Mesothelial cell of epicardium (in vitro differentiated cells): ENCODE results near the gene ADGRD1. TPM values are rescaled to one million over a fixed set of nuclear protein-coding genes. Genes with fewer than 3 reads are reported as not detected.

Source experiments
- DNase-seq, 2 experiments: peaks; one replicate each; pipeline ENCODE4 v3.0.0; 2021; ENCODE audit warnings: low spot score in 2 of 2; ENCODE audit not compliant: unreplicated experiment in 2 of 2
- H3K27ac Mint-ChIP-seq: 2 replicates; pipeline ENCODE4 v1.8.0; 2021; ENCODE audit warnings: mixed read lengths
- H3K27me3 Mint-ChIP-seq: 2 replicates; pipeline ENCODE4 v1.8.0; 2021; ENCODE audit warnings: low read depth, mixed read lengths
- H3K36me3 Mint-ChIP-seq: 2 replicates; pipeline ENCODE4 v1.8.0; 2021; ENCODE audit warnings: mixed read lengths
- H3K4me1 Mint-ChIP-seq: 2 replicates; pipeline ENCODE4 v1.8.0; 2021; ENCODE audit warnings: mixed read lengths
- H3K4me3 Mint-ChIP-seq: 2 replicates; pipeline ENCODE4 v1.8.0; 2021; ENCODE audit warnings: mild to moderate bottlenecking, moderate library complexity, mixed read lengths
- H3K9me3 Mint-ChIP-seq: 2 replicates; pipeline ENCODE4 v1.8.0; 2021; ENCODE audit warnings: mixed read lengths
- CTCF ChIP-seq: fragments of 200-600 bp; sonication (generic); IDR thresholded peaks from one replicate; pipeline ENCODE4 v1.5.0; 2021; ENCODE audit warnings: antibody characterized with exemption; ENCODE audit not compliant: unreplicated experiment
- total RNA-seq: library from RNA; stranded (reverse); gene quantifications from 3 replicates; pipeline ENCODE4 v1.2.1, GENCODE V29; 2021

ADGRD1 gene
- total RNA-seq, 1 donor from 2014 or later: 7.2 TPM

GRCh38 chr12:130970908-130971233 lies 17.2 kb downstream of the ADGRD1 start:
- no peak overlapping the region for H3K27ac Mint-ChIP-seq
- H3K27me3 Mint-ChIP-seq: no peaks in the 10 kb centered on the region
- no peak overlapping the region for H3K4me3 Mint-ChIP-seq
- no peaks in the 10 kb centered on the region for H3K4me1 Mint-ChIP-seq
- DNase-seq: no peak
- no peak for TF ChIP-seq CTCF
- H3K36me3 Mint-ChIP-seq: no peaks in the 10 kb centered on the region
- no peaks in the 10 kb centered on the region for H3K9me3 Mint-ChIP-seq

DNA sequence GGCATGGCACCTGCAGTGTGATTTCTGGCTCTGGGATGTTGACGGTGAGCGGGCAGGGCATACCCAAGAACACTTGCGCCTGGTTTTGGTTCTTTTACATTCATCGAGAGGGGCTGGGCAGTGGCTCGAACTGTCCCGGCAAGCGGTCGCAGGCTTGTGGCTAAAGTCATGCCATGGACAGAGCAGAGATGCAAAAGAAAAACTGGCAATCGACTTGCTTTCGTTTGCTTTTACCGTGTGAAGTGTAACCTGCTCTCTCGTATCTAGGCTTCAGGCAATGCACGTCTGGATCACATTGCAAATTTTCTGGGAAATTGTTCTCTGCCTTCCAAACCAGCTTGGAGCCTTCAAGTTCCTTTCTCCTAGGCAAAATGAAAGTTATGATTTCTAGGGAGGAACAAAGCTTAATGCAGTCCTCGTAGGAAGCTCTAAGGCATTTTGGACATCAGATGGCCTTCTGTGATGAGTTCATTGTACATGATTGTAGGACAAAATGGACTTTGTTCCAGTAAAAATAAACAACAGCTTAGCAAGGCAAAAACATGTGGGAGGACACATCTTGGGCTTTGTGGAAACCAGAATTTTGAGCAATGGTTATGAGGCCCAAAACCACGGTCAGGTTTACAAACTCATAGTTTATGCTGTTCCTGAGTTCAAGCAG lies 18.3 kb downstream of the ADGRD1 start:
- H3K36me3 Mint-ChIP-seq: no peaks in the 10 kb centered on the region
- DNase-seq: no peak
- no peaks in the 10 kb centered on the region for H3K27me3 Mint-ChIP-seq
- no peak overlapping the region for H3K4me3 Mint-ChIP-seq
- no peak for TF ChIP-seq CTCF
- no peaks in the 10 kb centered on the region for H3K9me3 Mint-ChIP-seq
- H3K27ac Mint-ChIP-seq: no peak overlapping the region
- H3K4me1 Mint-ChIP-seq: no peaks in the 10 kb centered on the region

DNA sequence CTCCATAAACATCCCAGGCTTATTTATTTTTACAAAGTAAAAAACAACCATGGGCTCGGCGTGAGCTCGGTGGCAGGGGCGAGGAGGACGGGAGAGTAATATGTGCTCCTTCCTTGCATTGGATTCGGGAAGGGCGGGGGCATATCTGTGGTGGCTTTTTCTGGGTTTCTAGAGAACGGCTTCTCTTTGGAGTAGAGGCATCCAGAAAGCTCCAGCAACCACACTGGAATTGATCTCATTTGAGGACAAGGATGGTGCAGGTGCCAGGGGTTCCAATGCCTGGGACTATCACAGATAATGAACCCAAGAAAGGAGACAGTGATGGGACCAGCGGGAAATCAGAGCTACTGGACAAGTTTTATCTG lies 18.9 kb downstream of the ADGRD1 start:
- Mint-ChIP-seq H3K9me3 (no peaks in the 10 kb centered on the region), H3K27me3 (no peaks in the 10 kb centered on the region), H3K27ac (no peak overlapping the region), H3K4me1 (no peaks in the 10 kb centered on the region), H3K4me3 (no peak overlapping the region), H3K36me3 (no peaks in the 10 kb centered on the region)
- no peak for DNase-seq
- TF ChIP-seq CTCF: no peak

DNA sequence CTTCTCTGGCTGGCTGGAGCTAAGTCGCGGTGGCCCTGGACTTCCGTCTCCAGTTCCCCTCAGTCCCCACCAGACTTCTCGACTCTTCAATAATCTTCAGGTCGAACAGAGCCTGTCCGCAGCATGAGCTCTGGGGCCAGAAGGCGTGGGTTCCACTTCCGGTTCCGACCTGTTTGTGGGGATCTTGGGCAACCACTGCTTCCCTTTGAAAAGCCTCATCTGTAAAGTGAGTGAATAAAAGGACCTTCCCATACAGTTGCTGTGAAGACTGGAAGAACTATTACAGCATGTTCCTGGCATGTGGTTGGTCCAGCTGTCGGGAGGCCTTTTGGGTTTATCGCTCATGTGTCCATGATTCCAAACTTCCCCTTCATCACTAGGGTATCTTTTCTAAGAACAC lies 19.4 kb downstream of the ADGRD1 start:
- Mint-ChIP-seq H3K36me3 (no peaks in the 10 kb centered on the region), H3K9me3 (no peaks in the 10 kb centered on the region), H3K4me1 (no peaks in the 10 kb centered on the region), H3K4me3 (no peak overlapping the region), H3K27ac (no peak overlapping the region), H3K27me3 (no peaks in the 10 kb centered on the region)
- DNase-seq: no peak
- TF ChIP-seq CTCF: no peak

GRCh38 chr12:130973906-130974305 lies 20.2 kb downstream of the ADGRD1 start:
- H3K36me3 Mint-ChIP-seq: no peaks in the 10 kb centered on the region
- no peaks in the 10 kb centered on the region for H3K27me3 Mint-ChIP-seq
- no peak for DNase-seq
- H3K4me1 Mint-ChIP-seq: no peaks in the 10 kb centered on the region
- no peak for TF ChIP-seq CTCF
- no peaks in the 10 kb centered on the region for H3K9me3 Mint-ChIP-seq
- no peak overlapping the region for H3K27ac Mint-ChIP-seq
- no peak overlapping the region for H3K4me3 Mint-ChIP-seq

DNA sequence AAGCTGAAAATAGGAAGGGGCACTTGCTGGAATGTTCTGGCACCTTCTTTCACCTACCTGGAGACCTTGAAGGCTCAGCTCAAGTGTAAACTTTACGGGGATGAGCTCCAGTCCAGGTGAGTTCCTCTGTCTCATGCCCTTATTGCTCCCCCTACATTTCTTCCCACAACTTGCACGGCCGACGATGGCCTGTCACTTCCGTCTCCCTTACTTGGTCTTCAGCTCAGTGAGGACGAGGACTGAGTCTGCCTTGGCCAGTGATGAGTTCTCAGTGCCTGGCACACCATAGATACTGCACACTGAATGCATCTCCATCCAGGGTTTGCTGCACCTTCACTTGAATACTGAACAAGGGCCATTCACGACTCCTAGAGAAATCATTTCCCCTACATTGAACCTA lies 21.4 kb downstream of the ADGRD1 start:
- DNase-seq: no peak
- Mint-ChIP-seq H3K27ac (no peak overlapping the region), H3K36me3 (no peaks in the 10 kb centered on the region), H3K9me3 (no peaks in the 10 kb centered on the region), H3K4me1 (no peaks in the 10 kb centered on the region), H3K4me3 (no peak overlapping the region), H3K27me3 (no peaks in the 10 kb centered on the region)
- TF ChIP-seq CTCF: no peak
